ENCODE data around the gene SEC61B.

SEC61B gene

GRCh38 chr9:99239341-99240060 lies 17.4 kb downstream of the SEC61B start:
- no peak for DNase-seq

DNA sequence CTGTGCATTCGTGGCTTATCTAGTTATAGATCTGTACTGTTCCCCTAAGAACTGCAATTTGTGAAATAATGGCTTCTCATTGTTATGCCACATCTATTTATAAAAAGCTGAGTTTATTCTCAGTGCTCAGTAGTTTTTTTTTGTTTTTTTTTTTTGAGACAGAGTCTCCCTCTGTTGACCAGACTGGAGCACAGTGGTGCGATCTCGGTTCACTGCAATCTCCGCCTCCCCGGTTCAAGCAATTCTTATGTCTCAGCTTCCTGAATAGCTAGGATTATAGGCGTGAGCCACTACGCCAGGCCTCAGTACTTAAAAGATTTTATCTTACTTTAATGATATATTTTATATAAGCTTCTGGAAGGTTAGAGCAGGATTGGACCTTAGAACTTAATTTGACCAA lies 19.0 kb downstream of the SEC61B start:
- no peak for DNase-seq

DNA sequence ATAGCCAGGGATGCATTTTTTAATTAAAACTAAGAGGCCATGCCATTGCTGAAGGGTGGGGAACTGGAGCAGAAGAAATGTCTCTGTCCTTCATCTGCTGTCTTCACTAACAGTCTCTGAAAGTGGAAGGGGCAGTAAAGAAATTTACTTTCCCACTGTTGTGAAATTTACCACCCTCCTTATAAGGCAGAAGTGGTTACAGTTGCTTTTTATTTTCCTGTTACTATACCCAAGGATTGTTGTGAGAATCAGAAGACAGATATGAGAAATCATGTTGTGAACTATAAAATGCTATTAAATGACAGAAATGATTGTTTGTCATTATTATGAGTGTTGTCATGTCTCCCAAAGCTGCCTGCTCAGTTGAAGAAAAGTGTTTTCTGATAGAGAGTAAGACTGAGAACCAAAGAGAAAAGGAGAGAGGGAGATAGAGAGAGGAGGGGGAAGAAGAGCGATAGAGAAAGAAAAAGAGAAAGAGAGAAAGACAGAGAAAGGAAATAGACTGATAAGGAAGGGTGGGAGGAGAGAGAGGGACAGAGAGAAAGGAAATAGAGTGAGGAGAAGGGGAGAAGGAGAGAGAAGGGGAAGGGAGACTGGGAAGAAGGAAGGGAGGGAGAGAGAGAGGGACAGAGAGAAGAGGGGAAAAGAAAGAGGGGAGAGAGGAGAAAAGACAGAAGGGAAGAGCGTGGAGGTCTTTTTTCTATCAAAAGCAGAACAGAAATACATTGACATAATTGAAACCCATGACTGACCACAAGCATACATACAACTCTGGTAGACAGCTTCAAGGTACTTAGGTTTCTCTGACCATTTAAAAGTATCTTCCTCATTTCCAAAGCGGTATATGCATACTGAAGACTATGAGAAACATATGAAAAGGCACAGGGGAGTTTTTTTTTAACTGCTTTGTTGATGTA lies 22.5 kb downstream of the SEC61B start:
- no peak for DNase-seq

DNA sequence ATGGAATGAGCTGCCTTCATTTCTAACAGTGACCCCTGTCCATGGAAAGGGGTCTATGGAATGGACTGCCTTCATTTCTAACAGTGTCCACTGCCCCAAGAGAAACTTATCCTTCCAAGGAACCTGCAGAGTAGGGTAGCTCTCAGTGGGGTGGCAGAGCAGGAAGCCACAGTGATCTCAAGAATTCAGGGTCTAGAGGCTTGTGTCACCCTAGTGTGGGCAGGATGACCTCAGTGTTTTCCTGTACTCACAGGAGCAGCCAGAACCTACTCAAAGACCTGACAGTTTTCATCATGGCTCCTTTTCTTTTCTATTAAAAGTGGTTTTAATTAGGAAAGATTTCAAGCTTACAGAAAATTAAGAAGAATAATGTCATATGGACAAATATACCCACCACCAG lies 27.5 kb downstream of the SEC61B start:
- no peak for DNase-seq

- DNase-seq, result no peak
Measured at GRCh38 chr9:99251157-99251556, 29.1 kb downstream of the SEC61B start.

GRCh38 chr9:99253134-99253533 lies 31.1 kb downstream of the SEC61B start:
- DNase-seq, result no peak

DNA sequence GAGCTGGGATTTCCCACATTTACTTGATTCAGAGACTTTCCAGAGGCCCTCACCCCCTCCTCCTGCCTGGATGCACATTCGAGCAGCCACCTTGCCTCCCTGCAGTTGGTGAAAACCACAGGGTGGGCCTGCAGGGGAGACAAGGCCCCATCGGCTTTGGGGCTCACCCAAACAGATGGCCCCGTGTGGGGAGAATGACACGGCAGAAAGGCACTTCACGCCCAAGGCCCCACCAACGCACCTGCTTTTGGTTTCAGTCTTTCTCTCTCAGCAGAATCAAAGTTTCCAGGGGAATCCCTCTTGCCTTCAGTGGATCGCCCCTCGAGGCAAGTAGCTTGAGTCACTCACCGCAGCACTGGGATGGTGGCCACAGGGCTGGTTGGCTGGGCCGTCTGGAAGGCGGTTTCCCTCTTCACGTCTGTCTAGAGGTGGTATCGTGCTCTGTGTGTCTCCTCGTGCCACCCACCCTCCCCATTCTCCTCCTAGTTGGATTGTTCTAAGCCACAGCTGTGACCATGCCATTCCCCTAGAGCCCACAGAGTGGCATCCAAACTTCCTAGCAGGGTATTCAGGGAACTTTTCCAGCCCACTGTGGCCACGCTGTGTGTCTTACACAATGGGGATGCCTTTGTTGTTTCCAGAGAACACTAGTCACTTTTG lies 31.8 kb downstream of the SEC61B start:
- DNase-seq, result no peak

GRCh38 chr9:99255651-99256050 lies 33.6 kb downstream of the SEC61B start:
- DNase-seq, result no peak

- no peak for DNase-seq
Measured at GRCh38 chr9:99257723-99258389, 35.8 kb downstream of the SEC61B start.

DNA sequence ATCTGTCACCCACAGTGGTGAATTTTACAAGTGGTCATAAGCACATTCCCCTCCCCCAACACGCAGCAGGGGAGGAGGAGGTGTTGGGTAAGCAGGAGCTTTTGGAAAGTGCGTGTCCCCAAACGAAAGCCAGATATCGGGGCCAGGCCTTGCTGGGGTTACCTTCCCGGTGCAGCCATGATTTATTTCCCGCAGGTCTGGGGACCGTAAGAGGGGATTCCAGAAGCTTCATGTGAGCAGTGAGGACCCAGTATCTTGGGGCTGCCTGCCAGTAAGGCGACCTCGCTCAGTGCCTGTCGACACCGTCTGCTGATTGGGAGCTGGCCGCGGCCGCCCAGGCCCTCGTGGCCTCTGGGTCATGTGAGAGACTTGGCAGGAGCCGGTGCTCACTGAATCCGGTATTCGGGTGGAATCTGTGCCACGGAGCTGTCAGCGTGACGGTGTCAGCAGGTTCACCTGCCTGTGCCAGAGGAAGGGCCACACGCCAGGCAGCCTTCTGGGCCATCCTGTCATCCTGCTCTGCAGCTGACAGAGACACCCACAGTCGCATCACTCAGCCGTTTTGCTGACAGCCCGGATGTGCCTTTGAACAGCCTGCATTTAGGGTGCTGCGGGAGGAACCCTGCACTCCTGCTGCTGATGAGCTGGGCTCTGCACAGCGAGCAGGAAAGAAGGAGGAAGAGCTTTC lies 37.3 kb downstream of the SEC61B start:
- DNase-seq, result no peak

DNA sequence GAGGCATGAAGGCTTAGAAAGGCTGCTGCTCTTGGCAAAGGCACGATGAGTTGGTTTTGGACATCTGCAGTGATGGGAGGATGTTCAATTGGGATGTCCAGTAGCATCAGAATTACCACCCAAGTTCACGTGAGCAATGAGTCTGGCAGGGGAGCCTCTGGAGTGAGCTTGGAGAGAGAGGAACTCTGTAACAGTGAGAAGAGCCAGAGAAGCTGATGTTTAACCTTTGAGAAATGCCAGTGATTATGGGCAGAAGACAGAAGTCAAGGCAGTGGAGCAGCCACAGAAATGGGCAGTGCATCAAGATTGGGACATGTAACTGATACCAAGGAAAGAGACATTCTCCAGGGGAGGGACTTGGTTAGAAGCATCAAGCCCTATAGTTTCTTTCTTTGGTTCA lies 39.8 kb downstream of the SEC61B start:
- DNase-seq, result no peak

DNA sequence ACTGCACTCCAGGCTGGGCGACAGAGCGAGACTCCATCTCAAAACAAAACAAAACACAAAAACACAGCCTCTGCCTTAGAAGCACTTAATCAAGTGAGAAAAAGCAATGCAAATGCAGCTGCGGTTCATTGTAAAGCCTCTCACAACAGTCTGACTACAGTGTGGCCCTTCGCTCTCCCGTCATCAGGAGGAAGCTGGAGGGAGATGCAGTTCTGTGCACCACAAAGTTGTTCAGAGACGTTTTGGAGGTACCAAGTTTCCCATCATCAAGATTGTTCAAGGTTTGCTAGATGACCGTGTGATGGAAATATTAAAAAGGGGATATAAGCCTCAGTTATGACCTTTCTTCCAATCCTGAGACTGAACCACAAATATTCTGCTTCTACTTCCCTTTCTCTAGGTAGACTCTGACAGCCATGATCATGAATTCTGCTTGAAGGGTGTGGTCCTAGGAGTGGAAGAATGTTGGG lies 40.9 kb downstream of the SEC61B start:
- no peak for DNase-seq

DNA sequence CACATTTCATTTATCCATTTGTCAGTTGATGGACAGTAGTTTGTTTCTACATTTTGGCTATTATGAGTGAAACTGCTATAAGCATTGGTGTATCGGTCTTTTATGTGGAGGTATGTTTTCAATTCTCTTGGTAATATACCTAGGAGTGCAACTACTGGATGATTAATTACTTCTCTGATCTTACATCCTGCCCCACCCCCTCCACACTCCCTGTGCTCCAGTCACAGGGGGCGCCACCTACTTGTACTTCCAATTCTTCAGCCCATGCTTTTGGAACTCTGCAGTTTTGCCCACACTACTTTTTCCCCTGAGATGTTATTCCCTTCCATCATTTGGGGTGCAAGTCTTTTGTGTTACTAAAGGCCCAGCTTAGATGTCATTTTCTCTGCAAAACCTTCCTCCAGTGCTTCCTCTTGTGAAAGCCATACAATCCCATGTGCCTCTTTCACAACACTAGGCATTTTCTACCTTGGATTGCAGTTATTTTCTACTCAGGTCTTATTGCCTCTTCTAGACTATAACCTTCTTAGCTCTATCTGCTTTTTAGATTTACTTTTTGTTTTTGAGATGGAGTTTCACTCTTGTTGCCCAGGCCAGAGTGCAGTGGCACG lies 42.1 kb downstream of the SEC61B start:
- DNase-seq, result no peak

DNA sequence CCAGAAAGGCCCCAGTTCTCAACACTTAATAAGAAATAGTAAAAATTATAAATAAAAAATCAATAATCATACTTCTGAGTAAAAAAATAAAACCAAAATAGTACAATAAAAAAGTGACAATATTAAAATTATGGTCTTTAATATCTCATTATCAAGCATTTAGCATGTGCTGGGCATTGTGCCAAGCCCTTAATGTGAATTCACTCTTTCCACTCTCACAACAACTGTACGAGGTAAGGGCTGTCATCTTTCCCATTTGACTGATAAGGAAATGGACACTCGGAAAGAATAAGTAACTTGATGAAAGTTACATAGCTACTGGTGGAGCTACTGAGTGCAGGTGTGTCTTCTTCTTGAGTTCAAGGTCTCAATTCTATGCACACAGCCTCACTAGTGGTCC lies 43.6 kb downstream of the SEC61B start:
- DNase-seq, result no peak

DNA sequence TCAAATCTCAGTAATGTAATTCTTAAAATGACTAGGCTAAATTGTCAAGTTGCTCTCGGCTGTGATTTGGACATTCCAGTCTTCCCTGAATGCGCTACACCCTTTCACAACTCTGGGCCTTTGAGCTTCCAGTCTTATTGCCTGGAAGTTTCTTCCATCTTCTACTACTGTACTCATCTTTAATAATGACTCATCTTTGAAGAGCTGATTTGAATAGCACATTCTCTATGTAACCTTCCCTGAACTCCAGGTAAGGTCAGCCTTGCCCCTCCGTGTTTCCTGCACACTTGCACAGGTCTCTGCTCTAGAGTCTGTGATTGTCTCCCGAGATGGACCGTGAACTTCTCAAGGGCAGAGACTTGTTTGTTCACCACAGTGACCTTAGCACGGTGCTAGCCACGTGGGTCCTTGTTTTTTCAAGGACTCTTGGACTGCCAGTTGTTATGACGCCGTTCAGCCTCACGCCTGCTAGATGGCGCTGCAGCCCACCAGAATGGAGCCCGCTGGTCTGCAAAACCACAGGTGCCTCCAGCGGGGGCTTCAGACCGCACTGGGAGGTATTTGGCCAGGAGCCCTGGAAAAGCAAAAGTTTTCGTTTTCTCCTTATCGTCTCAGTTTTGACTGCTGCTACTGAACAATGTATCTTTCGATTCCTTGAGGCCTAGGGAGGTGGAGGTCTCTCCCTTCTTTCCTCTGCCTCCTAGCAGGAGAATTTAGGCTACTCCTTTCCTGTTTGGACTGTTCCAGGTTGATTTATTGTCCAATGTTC lies 44.4 kb downstream of the SEC61B start:
- DNase-seq, result peak; percentile 45

DNA sequence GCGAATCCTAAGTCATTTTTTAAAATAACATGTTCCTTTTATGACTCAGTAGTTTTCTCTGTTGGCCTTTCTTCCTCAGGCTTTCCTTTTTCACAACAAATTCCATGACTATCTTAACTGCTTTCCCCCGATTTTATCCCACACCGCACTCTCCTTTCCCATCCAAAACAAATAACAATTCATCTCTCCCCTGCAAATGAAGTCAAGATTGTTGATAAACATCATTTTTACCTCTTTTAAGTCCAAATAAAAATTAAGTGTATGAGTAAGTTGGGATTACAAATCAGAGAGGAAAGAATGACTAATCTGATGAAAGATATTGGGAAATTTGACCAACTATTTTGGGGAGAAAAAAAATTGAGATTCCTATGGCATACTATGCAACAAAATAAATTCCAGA lies 47.3 kb downstream of the SEC61B start:
- no peak for DNase-seq

GRCh38 chr9:99270491-99270890 lies 48.4 kb downstream of the SEC61B start:
- DNase-seq, result no peak

GRCh38 chr9:99272836-99273235 lies 50.8 kb downstream of the SEC61B start:
- DNase-seq, result no peak

DNA sequence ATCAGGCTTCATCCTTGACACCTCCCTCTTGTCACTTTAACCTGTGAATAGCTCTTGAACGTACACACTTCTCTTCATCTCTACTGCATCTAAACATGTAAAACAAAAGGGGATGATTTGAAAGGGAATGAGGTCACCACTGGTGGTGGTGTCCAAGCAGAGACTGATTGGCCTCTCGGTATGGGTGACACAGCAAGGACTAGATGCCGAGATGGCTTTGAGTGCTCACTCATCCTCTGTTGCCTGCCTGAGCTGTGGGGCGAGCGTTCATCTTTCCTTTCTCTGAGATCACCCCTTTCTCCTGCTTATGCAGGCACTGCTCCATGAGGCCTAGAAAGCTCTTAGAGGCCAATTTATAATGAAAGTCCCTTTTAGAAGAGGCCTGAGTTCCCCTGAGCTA lies 51.9 kb downstream of the SEC61B start:
- no peak for DNase-seq

DNA sequence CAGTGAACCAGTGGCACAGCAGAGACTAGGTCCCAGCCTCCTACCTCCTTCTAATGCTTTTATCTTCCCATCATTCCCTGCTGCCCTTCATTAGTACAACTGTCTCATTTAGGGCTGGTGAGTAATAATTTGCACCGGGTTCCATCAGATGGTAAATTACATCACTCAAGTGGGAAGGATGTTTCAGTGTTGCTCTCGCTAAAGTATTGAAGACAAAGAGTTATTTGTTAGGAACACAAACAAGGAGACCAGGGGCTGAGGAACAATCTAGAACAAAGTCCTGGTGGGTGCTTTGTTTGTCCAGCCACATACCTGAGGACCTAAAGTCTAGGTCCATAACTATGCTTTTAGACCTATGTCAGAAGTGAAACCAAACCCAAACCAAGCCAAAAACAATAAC lies 52.4 kb downstream of the SEC61B start:
- DNase-seq, result no peak
